ENCODE measurements around the gene DHDDS. TPM values are rescaled to one million over a fixed set of nuclear protein-coding genes. Genes with fewer than 3 reads are reported as not detected.

DHDDS gene
- total RNA-seq, 1 donor from 2014 or later = 30.5 TPM

- H3K4me1 ChIP-seq = peaks cover 15% of the 10 kb centered on the region
- H4K20me1 ChIP-seq (ENCODE audit: low read depth) = peaks cover 42% of the 10 kb centered on the region
- TF ChIP-seq EZH2 (IDR thresholded peaks at IDR 0.05) = no peak
- TF ChIP-seq EZH2phosphoT487 (IDR thresholded peaks at IDR 0.05) = no peak
- TF ChIP-seq, protein P1, sequence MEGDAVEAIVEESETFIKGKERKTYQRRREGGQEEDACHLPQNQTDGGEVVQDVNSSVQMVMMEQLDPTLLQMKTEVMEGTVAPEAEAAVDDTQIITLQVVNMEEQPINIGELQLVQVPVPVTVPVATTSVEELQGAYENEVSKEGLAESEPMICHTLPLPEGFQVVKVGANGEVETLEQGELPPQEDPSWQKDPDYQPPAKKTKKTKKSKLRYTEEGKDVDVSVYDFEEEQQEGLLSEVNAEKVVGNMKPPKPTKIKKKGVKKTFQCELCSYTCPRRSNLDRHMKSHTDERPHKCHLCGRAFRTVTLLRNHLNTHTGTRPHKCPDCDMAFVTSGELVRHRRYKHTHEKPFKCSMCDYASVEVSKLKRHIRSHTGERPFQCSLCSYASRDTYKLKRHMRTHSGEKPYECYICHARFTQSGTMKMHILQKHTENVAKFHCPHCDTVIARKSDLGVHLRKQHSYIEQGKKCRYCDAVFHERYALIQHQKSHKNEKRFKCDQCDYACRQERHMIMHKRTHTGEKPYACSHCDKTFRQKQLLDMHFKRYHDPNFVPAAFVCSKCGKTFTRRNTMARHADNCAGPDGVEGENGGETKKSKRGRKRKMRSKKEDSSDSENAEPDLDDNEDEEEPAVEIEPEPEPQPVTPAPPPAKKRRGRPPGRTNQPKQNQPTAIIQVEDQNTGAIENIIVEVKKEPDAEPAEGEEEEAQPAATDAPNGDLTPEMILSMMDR (IDR thresholded peaks at IDR 0.05) = no peak
- peaks cover 7% of the 10 kb centered on the region for H3K27me3 Mint-ChIP-seq (ENCODE audit: insufficient read depth, low read depth)
- H3K4me3 ChIP-seq = no peak overlapping the region
- DNase-seq (ENCODE audit: low spot score) = no peak
- no peak overlapping the region for H3K9ac ChIP-seq
- no peak overlapping the region for H2AFZ ChIP-seq (replicated peaks)
- no peaks in the 10 kb centered on the region for H3K27me3 ChIP-seq
- no peaks in the 10 kb centered on the region for H3K9me3 Mint-ChIP-seq
- no peak overlapping the region for H3K4me3 Mint-ChIP-seq
- no peak overlapping the region for H3K27ac Mint-ChIP-seq
- no peak overlapping the region for H3K27ac ChIP-seq
- no peak overlapping the region for H3K4me2 ChIP-seq
- peaks cover 71% of the 10 kb centered on the region for H3F3A ChIP-seq (ENCODE audit: low read depth)
- no peaks in the 10 kb centered on the region for H3K9me3 ChIP-seq (ENCODE audit: low read depth)
- peaks cover 48% of the 10 kb centered on the region for H3K36me3 Mint-ChIP-seq
- H3K36me3 ChIP-seq = peaks cover 32% of the 10 kb centered on the region
- H3K4me1 Mint-ChIP-seq = peaks cover 25% of the 10 kb centered on the region
- peaks cover 34% of the 10 kb centered on the region for H3K79me2 ChIP-seq (ENCODE audit: low read depth)
These were observed 46.0 kb downstream of the DHDDS start for GRCh38 chr1:26478159-26478558.

DNA sequence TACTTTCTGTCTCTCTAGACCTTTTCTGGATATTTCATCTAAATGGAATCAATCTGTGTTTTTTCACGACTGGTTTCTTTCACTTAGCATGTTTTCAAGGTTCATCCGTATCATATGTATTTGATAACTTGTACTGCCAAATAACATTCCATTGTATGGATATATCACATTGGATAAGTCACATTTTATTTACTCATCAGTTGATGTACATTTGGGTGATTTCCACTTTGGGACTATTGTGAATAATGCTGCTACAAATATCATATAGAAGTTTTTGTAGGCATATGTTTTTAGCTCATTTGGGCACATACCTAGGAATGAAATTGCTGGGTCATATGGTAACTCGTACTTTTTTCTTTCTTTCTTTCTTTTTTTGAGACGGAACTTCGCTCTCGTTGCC lies 46.9 kb downstream of the DHDDS start:
- Histone ChIP-seq H3K9me3 (ENCODE audit: low read depth) (no peaks in the 10 kb centered on the region), H4K20me1 (ENCODE audit: low read depth) (peaks cover 34% of the 10 kb centered on the region), H3F3A (ENCODE audit: low read depth) (peaks cover 68% of the 10 kb centered on the region), H3K79me2 (ENCODE audit: low read depth) (peaks cover 26% of the 10 kb centered on the region), H3K27me3 (no peaks in the 10 kb centered on the region), H3K4me2 (no peak overlapping the region), H3K4me1 (peaks cover 10% of the 10 kb centered on the region), H2AFZ (replicated peaks) (no peak overlapping the region), H3K4me3 (no peak overlapping the region), H3K27ac (no peak overlapping the region), H3K9ac (no peak overlapping the region), H3K36me3 (peaks cover 24% of the 10 kb centered on the region)
- TF ChIP-seq, protein P1 (IDR thresholded peaks at IDR 0.05) = no peak
- no peak for TF ChIP-seq EZH2 (IDR thresholded peaks at IDR 0.05)
- Mint-ChIP-seq H3K27me3 (ENCODE audit: insufficient read depth, low read depth) (peaks cover 8% of the 10 kb centered on the region), H3K9me3 (no peaks in the 10 kb centered on the region), H3K4me3 (no peak overlapping the region), H3K4me1 (peaks cover 17% of the 10 kb centered on the region), H3K36me3 (peaks cover 40% of the 10 kb centered on the region), H3K27ac (no peak overlapping the region)
- no peak for DNase-seq (ENCODE audit: low spot score)

DNA sequence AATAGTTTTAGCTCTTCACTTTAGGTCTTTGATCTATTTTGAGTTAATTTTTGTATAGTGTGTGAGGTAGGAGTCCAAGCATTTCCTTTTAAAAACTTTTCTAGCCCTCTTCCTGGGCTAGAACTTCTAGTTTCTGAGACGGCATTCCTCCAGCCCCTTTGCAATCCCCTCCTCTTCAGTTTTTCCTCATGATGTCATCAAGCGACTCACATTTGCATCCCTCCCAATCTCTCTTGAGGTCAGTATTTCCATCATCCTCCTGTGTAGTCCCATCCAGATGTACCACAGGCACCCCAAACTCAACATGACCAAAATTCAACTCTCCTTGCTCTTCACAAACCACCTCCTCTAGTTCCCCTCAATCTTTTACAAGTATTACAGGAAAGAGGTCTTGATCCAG lies 50.8 kb downstream of the DHDDS start:
- no peak for DNase-seq (ENCODE audit: low spot score)

More for the DNA sequence above, 50.8 kb downstream of the DHDDS start:
- TF ChIP-seq EZH2 (IDR thresholded peaks at IDR 0.05) (no peak), EZH2phosphoT487 (IDR thresholded peaks at IDR 0.05) (no peak)
- TF ChIP-seq, protein P1 (IDR thresholded peaks at IDR 0.05) = no peak
- Histone ChIP-seq H3F3A (ENCODE audit: low read depth) (peaks cover 36% of the 10 kb centered on the region), H4K20me1 (ENCODE audit: low read depth) (peaks cover 2% of the 10 kb centered on the region), H3K36me3 (peaks cover 7% of the 10 kb centered on the region), H3K27me3 (no peaks in the 10 kb centered on the region), H3K4me2 (no peak overlapping the region), H3K79me2 (ENCODE audit: low read depth) (no peaks in the 10 kb centered on the region), H3K9ac (no peak overlapping the region), H3K4me3 (no peak overlapping the region), H3K27ac (no peak overlapping the region), H2AFZ (replicated peaks) (no peak overlapping the region), H3K9me3 (ENCODE audit: low read depth) (no peaks in the 10 kb centered on the region), H3K4me1 (no peaks in the 10 kb centered on the region)
- H3K27me3 Mint-ChIP-seq (ENCODE audit: insufficient read depth, low read depth) = peaks cover 5% of the 10 kb centered on the region
- no peaks in the 10 kb centered on the region for H3K9me3 Mint-ChIP-seq
- peaks cover 10% of the 10 kb centered on the region for H3K36me3 Mint-ChIP-seq
- no peaks in the 10 kb centered on the region for H3K4me1 Mint-ChIP-seq
- H3K4me3 Mint-ChIP-seq = no peak overlapping the region
- no peak overlapping the region for H3K27ac Mint-ChIP-seq
